B cell (primary cell): ENCODE results near the gene LTB. TPM values are rescaled to one million over a fixed set of nuclear protein-coding genes. Genes with fewer than 3 reads are reported as not detected.

Source experiments
- ATAC-seq: fragments of 200-7000 bp; cut with Tn5 transposase; one replicate; pipeline ENCODE4 v1.10.0; 2021; ENCODE audit warnings: low read depth, mild to moderate bottlenecking, moderate number of reproducible peaks, moderate library complexity
- CTCF ChIA-PET: fragments of 350-600 bp; sonication (Branson Sonifier 250); formaldehyde crosslinking; loops from one replicate; lab custom pipeline; 2021; ENCODE audit warnings: antibody characterized with exemption, inconsistent platforms; lab: Charles Lee
- POLR2A ChIA-PET: fragments of 350-600 bp; sonication (Branson Sonifier 250); formaldehyde crosslinking; loops from one replicate; lab custom pipeline; 2021; ENCODE audit warnings: antibody characterized with exemption; lab: Charles Lee
- DNase-seq: peaks from one replicate; pipeline ENCODE4 v3.0.0; 2013
- H2AFZ ChIP-seq: 2 replicates; pipeline ENCODE4 v1.6.1; 2012; ENCODE audit warnings: mild to moderate bottlenecking, low read depth, low read length; ENCODE audit not compliant: insufficient read depth, poor library complexity, severe bottlenecking
- H3K27ac ChIP-seq, 2 donors: 1 replicate in 1 of 2; 2 replicates in 1 of 2; pipeline ENCODE4 v1.5.1; 2012 to 2013; ENCODE audit warnings: low read length in 2 of 2, mild to moderate bottlenecking in 2 of 2, moderate library complexity in 1 of 2
- H3K27me3 ChIP-seq, 4 experiments: fragments of 200-600 bp in 1 of 4; sonication (generic) in 1 of 4; replicated peaks in 1 of 4; 1 replicate in 2 of 4; 2 replicates in 2 of 4; pipeline versions ENCODE4 v1.6.1 to v1.7.0; 2013 to 2016; ENCODE audit warnings: low read length in 3 of 4, mild to moderate bottlenecking in 2 of 4, mixed read lengths in 1 of 4, moderate library complexity in 1 of 4; ENCODE audit not compliant: insufficient read depth in 4 of 4, control insufficient read depth in 3 of 4; ENCODE audit errors: control extremely low read depth in 1 of 4
- H3K36me3 ChIP-seq, 2 experiments: replicated peaks in 1 of 2; 1 replicate in 1 of 2; 2 replicates in 1 of 2; pipeline versions ENCODE4 v1.6.1 to v1.7.1; 2013; ENCODE audit warnings: low read length in 1 of 2; ENCODE audit not compliant: insufficient read depth in 2 of 2, control insufficient read depth in 1 of 2; ENCODE audit errors: control extremely low read depth in 1 of 2, extremely low read depth in 1 of 2
- H3K4me1 ChIP-seq, 2 donors: fragments of 200-600 bp in 1 of 2; sonication (generic) in 1 of 2; 1 replicate in 1 of 2; 2 replicates in 1 of 2; pipeline versions ENCODE4 v1.5.1 to v1.6.1; 2013 to 2017; ENCODE audit warnings: low read length in 2 of 2; ENCODE audit not compliant: control insufficient read depth in 2 of 2, insufficient read depth in 2 of 2
- H3K4me2 ChIP-seq: replicated peaks from 2 replicates; pipeline ENCODE3; 2012; ENCODE audit warnings: mild to moderate bottlenecking, low read depth, low read length; ENCODE audit not compliant: poor library complexity, severe bottlenecking
- H3K4me3 ChIP-seq, 5 experiments: fragments of 200-600 bp in 1 of 5; sonication (generic) in 1 of 5; 1 replicate in 3 of 5; 2 replicates in 2 of 5; pipeline versions ENCODE4 v1.5.1 to v1.7.0; 2011 to 2016; ENCODE audit warnings: low read length in 4 of 5, mild to moderate bottlenecking in 4 of 5, low read depth in 2 of 5, control low read depth in 1 of 5, moderate library complexity in 1 of 5; ENCODE audit not compliant: insufficient read depth in 1 of 5; ENCODE audit errors: control extremely low read depth in 1 of 5, extremely low read depth in 1 of 5
- H3K79me2 ChIP-seq: fragments of 200-600 bp; sonication (generic); one replicate; pipeline ENCODE4 v1.6.0; 2016; ENCODE audit warnings: low read length; ENCODE audit not compliant: control insufficient read depth, insufficient read depth
- H3K9ac ChIP-seq: fragments of 200-600 bp; sonication (generic); 2 replicates; pipeline ENCODE4 v1.6.1; 2017; ENCODE audit warnings: mild to moderate bottlenecking, low read length, moderate library complexity
- H3K9me3 ChIP-seq, 3 donors: one replicate each; pipeline versions ENCODE4 v1.6.1 to v1.7.1; 2013; ENCODE audit warnings: low read length in 2 of 3; ENCODE audit not compliant: control insufficient read depth in 2 of 3, insufficient read depth in 1 of 3; ENCODE audit errors: control extremely low read depth in 1 of 3
- H4K20me1 ChIP-seq: 2 replicates; pipeline ENCODE4 v1.6.0; 2012; ENCODE audit warnings: mild to moderate bottlenecking, low read length; ENCODE audit not compliant: insufficient read depth, control insufficient read depth, poor library complexity, severe bottlenecking
- H3K27ac Mint-ChIP-seq: one replicate; pipeline ENCODE4 v1.8.0; 2021; ENCODE audit warnings: mixed read lengths
- H3K27me3 Mint-ChIP-seq: one replicate; pipeline ENCODE4 v1.8.0; 2021; ENCODE audit warnings: mixed read lengths
- H3K4me1 Mint-ChIP-seq: one replicate; pipeline ENCODE4 v1.8.0; 2021; ENCODE audit warnings: mixed read lengths
- H3K4me3 Mint-ChIP-seq: one replicate; pipeline ENCODE4 v1.8.0; 2021; ENCODE audit warnings: mixed read lengths
- H3K9me3 Mint-ChIP-seq: one replicate; pipeline ENCODE4 v1.8.0; 2022; ENCODE audit warnings: mixed read lengths; ENCODE audit not compliant: insufficient read depth
- CTCF ChIP-seq: fragments of 200-600 bp; IDR thresholded peaks from one replicate; pipeline ENCODE4 v1.8.0; 2022; ENCODE audit warnings: antibody characterized with exemption, mild to moderate bottlenecking
- EZH2 ChIP-seq: IDR thresholded peaks from 2 replicates; pipeline ENCODE4 v1.6.1; 2012; ENCODE audit warnings: borderline replicate concordance, low read depth, mild to moderate bottlenecking, moderate library complexity, low read length; ENCODE audit not compliant: insufficient read depth, poor library complexity, severe bottlenecking
- WGBS: methylation state at CpG from one replicate; pipeline ENCODE4 v1.1.5; 2013; ENCODE audit warnings: missing lambda C conversion rate; ENCODE audit not compliant: insufficient coverage; 5-methylcytosine and 5-hydroxymethylcytosine counted together
- intact Hi-C: fragments of 100-400 bp; cut with micrococcal nuclease; formaldehyde crosslinking; loops from one replicate; pipeline ENCODE4 v1.10.0; 2022
- polyA plus RNA-seq: library from polyadenylated mRNA; depleted of rRNA; stranded (reverse); fragments of >200 nt; gene quantifications from 2 replicates; pipeline ENCODE4 v1.2.3, GENCODE V29; 2012
- total RNA-seq, 2 donors: library from RNA; stranded (reverse); fragments of 120-200 nt in 1 of 2; gene quantifications; 1 replicate in 1 of 2; 2 replicates in 1 of 2; pipeline versions ENCODE4 v1.2.3 to v1.2.4, GENCODE V29; 2013 to 2022

LTB gene
- total and polyA plus RNA-seq, 2 donors (not counting 1 experiment from before 2014, with no cell fraction given) = 488 to 938 TPM

- DNase-seq (peak; percentile 87), ATAC-seq (peak; percentile 61)
- Histone ChIP-seq H4K20me1 (no peaks in the 10 kb centered on the region), H3K4me2 (peak within 1 kb of the TSS; percentile 88), H3K4me1 (peaks cover 26 to 46% of the 10 kb centered on the region in 2 donors), H2AFZ (peak within 1 kb of the TSS; percentile 61), H3K79me2 (peaks cover 32% of the 10 kb centered on the region), H3K27ac (peak within 1 kb of the TSS; percentile 80 to 83), H3K9ac (peak within 1 kb of the TSS; percentile 70), H3K9me3 (peaks cover 0 to 3% (median 0%) of the 10 kb centered on the region in 3 donors), H3K36me3 (peaks cover 0 to 3% of the 10 kb centered on the region in 2 experiments), H3K4me3 (peak within 1 kb of the TSS; percentile 40 to 69 (median 56)), H3K27me3 (no peaks in the 10 kb centered on the region)
- Mint-ChIP-seq H3K27me3 (no peaks in the 10 kb centered on the region), H3K4me1 (peaks cover 44% of the 10 kb centered on the region), H3K27ac (peak within 1 kb of the TSS; percentile 88), H3K4me3 (peak within 1 kb of the TSS; percentile 87), H3K9me3 (no peaks in the 10 kb centered on the region)
- ChIA-PET POLR2A (interaction anchor here (0.6 to 42.6 kb wide), 5 partner anchors 14 to 312 kb away, joined by 3 to 1450 read pairs (median 5); partner anchors contain the start of genes LST1, LTA, LTB and NCR3), CTCF (interaction anchor here (0.7 to 29.4 kb wide), 12 partner anchors 17 to 406 kb away, joined by 3 to 2241 read pairs (median 4); partner anchors contain the start of genes C6orf47, GPANK1, LST1 and LTB)
- 10% methylated on average over 10 of the region's 11 CpGs for WGBS
- TF ChIP-seq EZH2 = no peak
- TF ChIP-seq CTCF = peak; percentile 98
- intact Hi-C loops = loop anchor here (2.0 kb wide), 3 partner anchors 14 to 608 kb away; partner anchors contain the start of genes EHMT2 and PPT2
Observed at GRCh38 chr6:31546339-31546957, 35.8 kb downstream of the LTB start, which contains the start of gene ATP6V1G2. ATP6V1G2 (minus strand) TSS chr6:31546608; CDS start chr6:31546559, 49 bp downstream.

GRCh38 chr6:31545291-31545690 lies 36.9 kb downstream of the LTB start:
- Histone ChIP-seq H4K20me1 (peaks cover 8% of the 10 kb centered on the region), H3K27me3 (no peaks in the 10 kb centered on the region), H3K9me3 (peaks cover 0 to 3% (median 0%) of the 10 kb centered on the region in 3 donors), H3K4me2 (no peak overlapping the region), H3K36me3 (peaks cover 0 to 6% of the 10 kb centered on the region in 2 experiments), H3K27ac (no peak overlapping the region), H3K4me1 (peaks cover 31 to 47% of the 10 kb centered on the region in 2 donors), H3K9ac (no peak overlapping the region), H3K79me2 (peaks cover 32% of the 10 kb centered on the region), H3K4me3 (no peak overlapping the region), H2AFZ (no peak overlapping the region)
- Mint-ChIP-seq H3K4me1 (peaks cover 48% of the 10 kb centered on the region), H3K27me3 (no peaks in the 10 kb centered on the region), H3K4me3 (peak overlapping the region; percentile 23), H3K27ac (no peak overlapping the region), H3K9me3 (no peaks in the 10 kb centered on the region)
- ChIA-PET POLR2A (interaction anchor here (42.6 kb wide), 1 partner anchor 40 kb away, joined by 1450 read pairs; the partner anchor contains the start of genes LST1, LTA, LTB and NCR3), CTCF (interaction anchor here (1.3 to 29.4 kb wide), 2 partner anchors 45 to 50 kb away, joined by 4 to 2241 read pairs; partner anchors contain the start of genes LST1, LTB, NCR3 and TNF)
- TF ChIP-seq CTCF = no peak
- TF ChIP-seq EZH2 = no peak
- ATAC-seq = no peak
- no peak for DNase-seq
- intact Hi-C loops = no loop called here
- 82% methylated on average over 7 of the region's 7 CpGs for WGBS
